ENCODE data around the gene ZNF708.

DNA sequence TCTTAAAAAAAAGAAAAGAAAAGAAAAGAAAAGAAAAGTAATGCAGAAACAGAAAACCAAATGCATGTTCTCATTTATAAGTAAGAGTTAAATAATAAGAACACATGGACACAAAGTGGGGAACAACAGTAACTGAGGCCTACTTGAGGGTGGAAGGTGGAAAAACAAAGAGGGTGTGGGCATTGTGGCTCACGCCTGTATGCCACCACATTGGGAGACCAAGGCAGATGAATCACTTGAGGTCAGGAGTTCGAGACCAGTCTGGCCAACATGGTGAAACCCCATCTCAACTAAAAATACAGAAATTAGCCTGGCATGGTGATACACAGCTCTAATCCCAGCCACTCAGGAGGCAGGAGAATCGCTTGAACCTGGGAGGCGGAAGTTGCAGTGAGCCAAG, 8.1 kb downstream of the ZNF708 start:
- no peak for TF ChIP-seq POLR2AphosphoS5 (IDR thresholded peaks at IDR 0.05)
- no peak for TF ChIP-seq MXI1 (conservative IDR thresholded peaks at IDR 0.05; ENCODE audit: poor library complexity, severe bottlenecking)
